Esophagus muscularis mucosa (tissue), 4 donors: ENCODE results near the gene CASTOR1. TPM values are rescaled to one million over a fixed set of nuclear protein-coding genes. Genes with fewer than 3 reads are reported as not detected.

ENCODE experiments used
- DNase-seq: peaks from one replicate; pipeline ENCODE4 v3.0.0-alpha.2; 2017; ENCODE audit errors: extremely low spot score
- H3K27ac ChIP-seq, 4 donors: fragments of 200-600 bp; sonication (generic); replicated peaks in 1 of 4; 1 replicate in 3 of 4; 2 replicates in 1 of 4; pipeline ENCODE4 v1.5.1; 2016 to 2019; ENCODE audit warnings: mild to moderate bottlenecking in 1 of 4
- H3K27me3 ChIP-seq, 4 donors: fragments of 200-600 bp; sonication (generic); one replicate each; pipeline versions ENCODE4 v1.5.1 to v1.6.0; 2016 to 2019
- H3K36me3 ChIP-seq, 4 donors: fragments of 200-600 bp; sonication (generic); one replicate each; pipeline ENCODE4 v1.5.1; 2016 to 2019
- H3K4me1 ChIP-seq, 4 donors: fragments of 200-600 bp; sonication (generic); one replicate each; pipeline ENCODE4 v1.5.1; 2016 to 2019
- H3K4me3 ChIP-seq, 4 donors: fragments of 200-600 bp; sonication (generic); 1 replicate in 2 of 4; 2 replicates in 2 of 4; pipeline ENCODE4 v1.5.1; 2016 to 2019; ENCODE audit warnings: mild to moderate bottlenecking in 4 of 4, moderate library complexity in 1 of 4
- H3K9me3 ChIP-seq, 4 donors: fragments of 200-600 bp; sonication (generic); 1 replicate in 3 of 4; 2 replicates in 1 of 4; pipeline ENCODE4 v1.5.1; 2016 to 2019
- CTCF ChIP-seq, 3 experiments: fragments of 200-600 bp in 2 of 3; fragments of 450-650 bp in 1 of 3; sonication (generic) in 2 of 3; IDR thresholded peaks; one replicate each; pipeline ENCODE4 v1.5.1; 2017 to 2019; ENCODE audit warnings: antibody characterized with exemption in 3 of 3, mild to moderate bottlenecking in 2 of 3, moderate library complexity in 1 of 3
- EP300 ChIP-seq: sonication (generic); formaldehyde crosslinking; IDR thresholded peaks from one replicate; pipeline ENCODE4 v1.6.1; 2017; ENCODE audit warnings: antibody characterized with exemption
- POLR2A ChIP-seq: fragments of 450-650 bp; IDR thresholded peaks from one replicate; pipeline ENCODE4 v1.6.1; 2017; ENCODE audit warnings: antibody characterized with exemption, moderate library complexity, mild to moderate bottlenecking, low read depth
- POLR2AphosphoS5 ChIP-seq, 2 donors: sonication (generic); formaldehyde crosslinking; IDR thresholded peaks; one replicate each; pipeline ENCODE4 v1.6.1; 2017; ENCODE audit warnings: antibody characterized with exemption in 2 of 2
- WGBS: methylation state at CpG from one replicate; pipeline ENCODE4 v1.1.5; 2018; 5-methylcytosine and 5-hydroxymethylcytosine counted together
- intact Hi-C: fragments of 100-400 bp; cut with DNase I; formaldehyde crosslinking; loops from one replicate; pipeline ENCODE4 v1.15.1; 2023
- total RNA-seq, 4 donors: library from RNA; depleted of rRNA; stranded (reverse); fragments of >200 nt; gene quantifications; one replicate each; pipeline versions ENCODE4 v1.1.0 to v1.2.1, GENCODE V29; 2016

Gene CASTOR1
- total RNA-seq, 4 donors from 2014 or later, result 16.5 to 19.4 (median 17.8) TPM

DNA sequence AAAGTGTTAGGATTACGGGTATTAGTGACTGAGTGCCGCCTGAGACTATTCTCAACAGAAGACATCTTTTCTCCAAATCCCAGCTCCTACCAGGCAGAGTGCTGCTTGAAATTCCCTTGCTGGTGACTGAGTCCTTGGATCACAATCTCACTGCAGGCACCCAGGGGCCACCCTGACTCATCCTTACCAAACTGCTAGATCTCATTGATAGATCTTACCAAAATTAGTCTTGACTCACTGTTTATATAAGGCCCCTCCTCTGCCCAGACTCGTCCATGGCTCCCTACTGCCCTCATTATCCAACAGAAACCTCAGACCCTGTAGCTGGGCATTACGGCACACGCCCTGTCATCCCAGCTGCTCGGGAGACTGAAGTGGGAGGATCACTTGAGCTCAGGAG is 22.7 kb upstream of the CASTOR1 start:
- TF ChIP-seq POLR2AphosphoS5 (IDR thresholded peaks at IDR 0.05) (peak in 1 of 2 donors; percentile 4), CTCF (IDR thresholded peaks at IDR 0.05) (no peak)
- Histone ChIP-seq H3K36me3 (peaks cover 0 to 10% (median 5%) of the 10 kb centered on the region in 4 donors), H3K4me3 (no peak overlapping the region), H3K27me3 (no peaks in the 10 kb centered on the region), H3K9me3 (no peaks in the 10 kb centered on the region), H3K27ac (peak overlapping the region; percentile 86 to 93 (median 86)), H3K4me1 (peaks cover 89 to 100% (median 99%) of the 10 kb centered on the region in 4 donors)
- intact Hi-C loops, result no loop called here
- WGBS, result 77% methylated on average over 6 of the region's 6 CpGs
- no peak for DNase-seq

GRCh38 chr22:30310881-30311771 is 21.8 kb upstream of the CASTOR1 start:
- Histone ChIP-seq H3K36me3 (peaks cover 0 to 6% (median 4%) of the 10 kb centered on the region in 4 donors), H3K9me3 (no peaks in the 10 kb centered on the region), H3K27ac (peak overlapping the region; percentile 86 to 93 (median 86)), H3K4me3 (peak overlapping the region; percentile 16 to 26 (median 22)), H3K27me3 (no peaks in the 10 kb centered on the region), H3K4me1 (peaks cover 90 to 100% (median 99%) of the 10 kb centered on the region in 4 donors)
- DNase-seq, result peak; percentile 93
- TF ChIP-seq CTCF (IDR thresholded peaks at IDR 0.05), result no peak
- TF ChIP-seq POLR2AphosphoS5 (IDR thresholded peaks at IDR 0.05), result peak; percentile 81 to 84
- intact Hi-C loops, result no loop called here
- 35% methylated on average over 8 of the region's 8 CpGs for WGBS

- Histone ChIP-seq H3K27ac (peak overlapping the region; percentile 86 to 93 (median 86)), H3K9me3 (no peaks in the 10 kb centered on the region), H3K4me1 (peaks cover 92 to 100% (median 99%) of the 10 kb centered on the region in 4 donors), H3K27me3 (no peaks in the 10 kb centered on the region), H3K36me3 (peaks cover 0 to 4% (median 0%) of the 10 kb centered on the region in 4 donors), H3K4me3 (no peak overlapping the region)
- no peak for DNase-seq
- no peak for TF ChIP-seq CTCF (IDR thresholded peaks at IDR 0.05)
- TF ChIP-seq POLR2A, result no peak
- TF ChIP-seq POLR2AphosphoS5 (IDR thresholded peaks at IDR 0.05), result peak; percentile 50 to 72
- TF ChIP-seq EP300, result no peak
- intact Hi-C loops, result no loop called here
- 44% methylated on average over 7 of the region's 7 CpGs for WGBS
Observed at GRCh38 chr22:30309951-30310741, 20.8 kb upstream of the CASTOR1 start.

- Histone ChIP-seq H3K27me3 (no peaks in the 10 kb centered on the region), H3K9me3 (no peaks in the 10 kb centered on the region), H3K4me1 (peaks cover 96 to 100% (median 99%) of the 10 kb centered on the region in 4 donors), H3K4me3 (no peak overlapping the region), H3K27ac (peak overlapping the region; percentile 76 to 93 (median 87)), H3K36me3 (peaks cover 0 to 5% (median 2%) of the 10 kb centered on the region in 4 donors)
- intact Hi-C loops, result no loop called here
- no peak for DNase-seq
- WGBS, result 56% methylated on average over 3 of the region's 5 CpGs
- TF ChIP-seq POLR2AphosphoS5 (IDR thresholded peaks at IDR 0.05) (no peak), CTCF (IDR thresholded peaks at IDR 0.05) (no peak), EP300 (no peak)
Observed at GRCh38 chr22:30308518-30309230, 19.4 kb upstream of the CASTOR1 start.
